ENCODE measurements around the gene RPS25. TPM values are rescaled to one million over a fixed set of nuclear protein-coding genes. Genes with fewer than 3 reads are reported as not detected.
A peak's percentile ranks its signal among the peaks of the same experiment; 100 is the strongest.

Gene RPS25
- total and polyA plus RNA-seq, 9 of the 15 experiments (the other 6 are each of a cell fraction or from before 2014, with no cell fraction given): 1,553 to 5,486 (median 2,471) TPM

DNA sequence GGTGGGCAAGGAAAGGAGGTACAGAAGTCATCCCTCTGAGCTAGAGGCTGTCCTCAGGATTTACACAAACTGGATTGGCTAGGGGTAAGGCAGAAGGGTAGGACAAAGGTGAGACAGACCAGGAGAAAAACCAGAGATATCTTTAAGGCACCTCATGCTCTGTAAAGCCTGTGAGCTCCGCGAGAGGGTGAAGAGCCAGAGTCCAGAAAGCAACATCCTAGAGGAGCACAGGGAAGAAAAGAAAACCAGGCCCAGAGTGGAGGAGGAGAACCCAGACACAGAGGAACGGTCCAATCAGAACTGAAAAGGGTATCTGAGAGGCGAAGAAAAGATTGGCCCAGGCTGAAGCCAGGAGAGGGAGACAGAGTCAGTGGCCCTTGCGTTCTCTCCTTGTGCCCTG is 7.4 kb upstream of the RPS25 start (continued):
- TF ChIP-seq, protein P1, sequence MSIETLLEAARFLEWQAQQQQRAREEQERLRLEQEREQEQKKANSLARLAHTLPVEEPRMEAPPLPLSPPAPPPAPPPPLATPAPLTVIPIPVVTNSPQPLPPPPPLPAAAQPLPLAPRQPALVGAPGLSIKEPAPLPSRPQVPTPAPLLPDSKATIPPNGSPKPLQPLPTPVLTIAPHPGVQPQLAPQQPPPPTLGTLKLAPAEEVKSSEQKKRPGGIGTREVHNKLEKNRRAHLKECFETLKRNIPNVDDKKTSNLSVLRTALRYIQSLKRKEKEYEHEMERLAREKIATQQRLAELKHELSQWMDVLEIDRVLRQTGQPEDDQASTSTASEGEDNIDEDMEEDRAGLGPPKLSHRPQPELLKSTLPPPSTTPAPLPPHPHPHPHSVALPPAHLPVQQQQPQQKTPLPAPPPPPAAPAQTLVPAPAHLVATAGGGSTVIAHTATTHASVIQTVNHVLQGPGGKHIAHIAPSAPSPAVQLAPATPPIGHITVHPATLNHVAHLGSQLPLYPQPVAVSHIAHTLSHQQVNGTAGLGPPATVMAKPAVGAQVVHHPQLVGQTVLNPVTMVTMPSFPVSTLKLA (conservative IDR thresholded peaks at IDR 0.05): no peak
- TF ChIP-seq ZNF79 (CRISPR knock-in tag; IDR thresholded peaks at IDR 0.05; ENCODE audit: low read depth) (no peak), HOXB6 (CRISPR knock-in tag; IDR thresholded peaks at IDR 0.05; ENCODE audit: borderline replicate concordance) (no peak), CAMTA2 (CRISPR knock-in tag; conservative IDR thresholded peaks at IDR 0.05) (no peak), FOXJ3 (CRISPR knock-in tag; IDR thresholded peaks at IDR 0.05) (no peak)
- TF ChIP-seq, protein P2, sequence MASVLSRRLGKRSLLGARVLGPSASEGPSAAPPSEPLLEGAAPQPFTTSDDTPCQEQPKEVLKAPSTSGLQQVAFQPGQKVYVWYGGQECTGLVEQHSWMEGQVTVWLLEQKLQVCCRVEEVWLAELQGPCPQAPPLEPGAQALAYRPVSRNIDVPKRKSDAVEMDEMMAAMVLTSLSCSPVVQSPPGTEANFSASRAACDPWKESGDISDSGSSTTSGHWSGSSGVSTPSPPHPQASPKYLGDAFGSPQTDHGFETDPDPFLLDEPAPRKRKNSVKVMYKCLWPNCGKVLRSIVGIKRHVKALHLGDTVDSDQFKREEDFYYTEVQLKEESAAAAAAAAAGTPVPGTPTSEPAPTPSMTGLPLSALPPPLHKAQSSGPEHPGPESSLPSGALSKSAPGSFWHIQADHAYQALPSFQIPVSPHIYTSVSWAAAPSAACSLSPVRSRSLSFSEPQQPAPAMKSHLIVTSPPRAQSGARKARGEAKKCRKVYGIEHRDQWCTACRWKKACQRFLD (CRISPR knock-in tag; IDR thresholded peaks at IDR 0.05): no peak

DNA sequence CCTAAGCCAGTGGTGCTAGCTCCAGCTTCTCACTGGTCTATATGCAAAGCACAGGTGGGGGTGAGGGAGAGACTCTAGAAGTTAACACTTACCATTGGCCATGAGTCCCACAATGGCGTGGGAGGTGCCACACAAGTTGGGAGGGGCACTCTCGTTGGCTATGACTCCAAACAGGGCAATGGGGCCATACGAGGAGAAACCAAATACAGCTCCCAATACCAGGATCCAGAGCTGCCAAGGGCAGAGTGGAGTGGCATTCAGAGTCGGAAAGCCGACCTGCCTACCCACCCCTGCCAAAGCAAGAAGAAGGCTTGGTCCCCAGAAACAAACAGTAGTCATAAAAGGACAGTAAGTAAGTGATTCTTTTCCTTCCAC is 6.9 kb upstream of the RPS25 start:
- peak overlapping the region; percentile 17; the same call in 1 of the 2 replicates for H3K4me2 ChIP-seq (ENCODE audit: insufficient read depth, low read length)
- peak overlapping the region; percentile 15; the same call in 1 of the 3 replicates for H3K27ac ChIP-seq (ENCODE audit: extremely low read depth, low read depth, low read length)
- peak overlapping the region in 1 of 2 experiments; percentile 81; a peak in 2 of 4 replicates for H3K9ac ChIP-seq (ENCODE audit: insufficient read depth in 1 of 2, low read depth in 2 of 2, low read length in 2 of 2)
- H3K4me3 ChIP-seq: no peak overlapping the region
- no TSS peak for BruUV-seq (replicated peaks)
- no peaks in the 10 kb centered on the region for H3K9me3 ChIP-seq (replicated peaks; ENCODE audit: control insufficient read depth, insufficient read depth, low read depth, low read length)
- WGBS (ENCODE audit: insufficient coverage, low coverage, missing lambda C conversion rate): 58% methylated on average over 5 of the region's 5 CpGs
- peaks cover 23% of the 10 kb centered on the region for H4K20me1 ChIP-seq (replicated peaks; ENCODE audit: control insufficient read depth, insufficient read depth, low read length)
- FAIRE-seq (no peak), ATAC-seq (0 out of 3 replicates have a peak, but pooled peaks have one; percentile 1), DNase-seq (ENCODE audit: extremely low read depth in 1 of 4, low spot score in 3 of 4) (peak in 2 of 4 experiments; percentile 8 to 37)
- peaks cover 89% of the 10 kb centered on the region for H3K36me3 ChIP-seq (ENCODE audit: control insufficient read depth, insufficient read depth, low read length)
- H3K9me1 ChIP-seq (ENCODE audit: control insufficient read depth, insufficient read depth, low read length): no peaks in the 10 kb centered on the region
- H3K27me3 ChIP-seq (ENCODE audit: control insufficient read depth in 2 of 2, insufficient read depth in 2 of 2, low read length in 2 of 2): no peaks in the 10 kb centered on the region
- peaks cover 62% of the 10 kb centered on the region for H3K79me2 ChIP-seq (ENCODE audit: control insufficient read depth, insufficient read depth, low read length)
- intact Hi-C loops (cut with micrococcal nuclease): no loop called here
- in situ Hi-C loops (cut with MboI): no loop called here
- H3K4me1 ChIP-seq (replicated peaks in 1 of 2; ENCODE audit: control insufficient read depth in 2 of 2, insufficient read depth in 2 of 2, low read length in 2 of 2): peaks cover 44 to 53% of the 10 kb centered on the region in 2 experiments
- CTCF ChIA-PET (ENCODE audit: low intra/inter-chr PET ratio): no interaction called here
- no peak for TF ChIP-seq SRSF7 (optimal IDR thresholded peaks at IDR 0.05; ENCODE audit: low read depth, low read length)
- TF ChIP-seq POLR2G (IDR thresholded peaks at IDR 0.05; ENCODE audit: low read depth, low read length): 0 out of 2 replicates have a peak, but pooled peaks have one; percentile 6
- no peak overlapping the region for H2AFZ ChIP-seq (ENCODE audit: low read depth, low read length)
- POLR2A ChIA-PET: interaction anchor here (1.8 to 5.2 kb wide), 5 partner anchors 11 to 69 kb away, joined by 7 to 33 read pairs (median 8); partner anchors contain the start of gene HYOU1

Measured in K562 (cell line).